Cardiac septum (tissue), 1 donor: ENCODE data around the gene EEF2. TPM values are rescaled to one million over a fixed set of nuclear protein-coding genes. Genes with fewer than 3 reads are reported as not detected.
A peak's percentile ranks its signal among the peaks of the same experiment; 100 is the strongest.
"Not testable (repeated sequence)": the region's sequence is repeated elsewhere in the genome, so short reads cannot be mapped to it uniquely, and the experiment has no call there.

Experiments
- DNase-seq: peaks from one replicate; pipeline ENCODE4 v3.0.0-alpha.2; 2020; ENCODE audit warnings: low spot score
- intact Hi-C: fragments of 100-400 bp; cut with DNase I; formaldehyde crosslinking; loops from one replicate; pipeline ENCODE4 v1.14.0; 2022
- total RNA-seq: library from RNA; stranded (reverse); fragmentation: NEBNext Ultra II Directional; extraction: Animal tissue kit (Norgen Biotek cat#: 25700); gene quantifications from one replicate; pipeline ENCODE4 v1.2.1, GENCODE V29; 2021
- donor health status: DM: no; HTN: no; CAD: no.

EEF2 gene
- total RNA-seq, 1 donor from 2014 or later: 1,625 TPM

DNA sequence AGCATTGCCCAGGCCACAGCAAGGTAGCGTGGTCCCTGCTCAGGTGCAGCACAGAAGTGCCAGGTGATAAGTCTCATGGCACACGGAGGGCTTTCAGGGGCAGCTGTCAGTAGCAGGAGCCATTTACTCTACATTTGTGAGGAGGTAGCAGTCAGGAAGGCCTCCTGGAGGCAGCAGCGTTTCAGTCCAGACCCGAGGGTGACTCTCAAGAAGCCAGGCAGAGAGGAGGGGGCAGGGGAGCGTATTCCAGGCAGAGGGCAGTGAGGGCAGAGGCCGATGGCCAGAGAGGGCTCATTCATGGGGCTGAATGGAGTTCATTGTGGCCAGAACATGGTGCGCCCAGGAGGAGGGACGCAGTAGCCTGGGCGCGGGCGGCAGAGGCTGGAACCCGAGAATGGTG lies 31.2 kb upstream of the EEF2 start:
- DNase-seq: no peak
- intact Hi-C loops: no loop called here

DNA sequence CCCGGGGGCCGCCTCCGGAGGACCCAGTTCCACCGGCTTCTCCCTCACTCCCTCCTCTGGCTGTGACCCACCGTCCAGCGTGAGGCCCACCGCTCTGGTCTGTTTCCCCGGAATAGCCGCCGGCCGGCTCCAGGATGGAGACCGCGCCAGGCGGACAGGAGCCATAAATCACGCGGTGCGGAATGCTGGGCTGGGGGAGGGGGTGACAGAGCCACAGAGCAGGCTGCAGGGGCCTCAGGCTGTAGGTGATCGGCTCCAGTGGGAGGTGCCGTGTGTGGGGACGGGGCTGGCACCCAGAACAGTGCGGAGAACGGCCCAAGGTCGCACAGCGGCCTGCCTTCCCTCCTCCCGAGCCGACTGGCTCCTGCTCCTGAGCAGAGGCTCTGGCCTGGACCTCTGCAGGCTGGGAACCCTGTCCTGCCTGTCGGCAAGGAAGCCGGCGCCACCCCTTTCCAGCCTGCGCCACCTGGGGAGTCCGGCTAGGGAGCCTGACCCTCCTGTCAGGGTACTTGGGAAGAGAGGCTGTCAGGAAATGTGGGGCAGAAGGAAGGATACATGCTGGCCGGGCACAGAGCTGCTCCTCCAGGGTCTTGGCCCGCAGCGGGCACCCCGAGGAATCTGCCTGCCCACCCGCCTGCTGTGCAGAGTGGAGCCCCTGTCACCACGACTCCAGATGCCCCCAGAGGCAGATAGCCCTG lies 30.6 kb upstream of the EEF2 start:
- no peak for DNase-seq
- intact Hi-C loops: no loop called here

DNA sequence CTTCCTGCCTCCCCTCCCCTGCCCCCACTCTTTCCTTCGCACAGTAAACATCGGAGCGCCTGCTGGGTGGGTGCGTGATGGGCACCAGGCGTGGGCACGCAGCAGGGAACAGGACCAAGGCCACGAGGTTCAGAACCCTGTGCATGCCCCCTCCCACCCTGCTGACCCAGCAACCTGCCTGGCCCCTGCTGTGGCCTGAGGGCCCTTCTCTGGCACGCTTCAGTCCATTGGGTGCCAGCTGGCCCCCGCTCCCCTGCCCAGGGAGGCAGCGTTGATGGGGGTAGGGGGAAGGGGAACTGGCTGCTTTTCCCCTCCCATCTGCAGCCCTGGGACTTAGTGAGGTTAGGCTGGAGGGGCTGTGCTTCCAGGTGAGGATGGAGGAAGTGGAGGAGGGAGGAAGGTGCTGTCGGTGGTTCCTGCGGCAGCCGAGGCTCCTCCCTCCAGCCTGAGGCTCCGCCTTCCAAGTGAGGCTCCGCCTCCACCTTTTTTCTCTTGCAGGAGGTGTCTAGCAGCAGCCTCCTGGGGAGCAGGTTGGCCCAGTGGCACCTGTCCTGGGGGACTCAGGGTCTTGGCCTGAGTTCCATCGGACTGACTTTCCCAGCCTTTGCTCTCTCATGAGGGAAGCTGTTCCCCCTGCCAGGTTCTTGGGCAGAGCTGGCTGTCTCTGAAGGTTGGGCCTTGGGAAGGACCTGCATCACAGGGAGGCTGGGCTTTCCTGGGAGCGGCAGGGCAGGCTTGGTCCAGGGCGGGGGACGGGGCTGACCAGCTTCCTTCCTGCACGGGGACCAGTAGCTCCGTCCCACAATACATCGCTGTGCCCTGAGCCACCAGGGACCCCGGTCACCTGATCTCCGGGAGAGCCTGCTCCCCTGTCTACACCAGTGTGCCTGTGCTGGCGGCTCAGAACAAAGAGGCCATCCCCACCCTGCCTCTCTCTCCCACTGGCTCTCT lies 29.6 kb upstream of the EEF2 start:
- intact Hi-C loops: no loop called here
- DNase-seq: no peak

DNA sequence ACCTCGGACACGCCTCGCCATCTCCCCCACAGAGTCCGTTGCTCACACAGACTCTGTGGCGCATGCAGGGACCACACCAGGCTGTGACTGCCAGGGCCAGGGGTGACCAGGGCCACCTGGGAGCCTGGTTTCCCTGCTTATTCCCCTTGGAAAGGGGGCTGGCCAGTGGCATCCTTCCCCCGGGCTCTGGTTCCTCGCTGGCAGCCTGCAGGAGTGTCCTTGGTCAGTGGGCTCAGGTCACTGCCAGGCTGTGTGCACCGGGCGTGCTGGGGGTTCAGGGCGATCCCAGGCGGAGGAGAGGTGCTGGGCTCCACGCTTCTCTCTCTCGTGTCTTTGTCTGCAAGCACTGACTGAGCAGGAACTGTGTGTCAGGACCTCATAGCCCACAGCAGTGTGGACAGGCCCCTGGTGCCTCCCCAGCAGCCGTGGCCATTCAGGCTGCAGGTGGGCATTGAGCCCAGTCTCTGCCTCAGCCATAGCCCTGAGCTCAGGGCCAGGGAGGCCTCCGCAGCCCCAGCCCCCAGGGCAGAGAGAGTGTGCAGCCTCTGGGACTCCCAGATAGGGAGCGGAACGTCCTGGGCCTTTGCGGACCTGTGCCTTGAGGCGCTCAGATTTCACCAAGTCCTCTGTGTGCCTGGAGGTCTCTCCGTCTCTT lies 28.8 kb upstream of the EEF2 start:
- intact Hi-C loops: no loop called here
- no peak for DNase-seq

DNA sequence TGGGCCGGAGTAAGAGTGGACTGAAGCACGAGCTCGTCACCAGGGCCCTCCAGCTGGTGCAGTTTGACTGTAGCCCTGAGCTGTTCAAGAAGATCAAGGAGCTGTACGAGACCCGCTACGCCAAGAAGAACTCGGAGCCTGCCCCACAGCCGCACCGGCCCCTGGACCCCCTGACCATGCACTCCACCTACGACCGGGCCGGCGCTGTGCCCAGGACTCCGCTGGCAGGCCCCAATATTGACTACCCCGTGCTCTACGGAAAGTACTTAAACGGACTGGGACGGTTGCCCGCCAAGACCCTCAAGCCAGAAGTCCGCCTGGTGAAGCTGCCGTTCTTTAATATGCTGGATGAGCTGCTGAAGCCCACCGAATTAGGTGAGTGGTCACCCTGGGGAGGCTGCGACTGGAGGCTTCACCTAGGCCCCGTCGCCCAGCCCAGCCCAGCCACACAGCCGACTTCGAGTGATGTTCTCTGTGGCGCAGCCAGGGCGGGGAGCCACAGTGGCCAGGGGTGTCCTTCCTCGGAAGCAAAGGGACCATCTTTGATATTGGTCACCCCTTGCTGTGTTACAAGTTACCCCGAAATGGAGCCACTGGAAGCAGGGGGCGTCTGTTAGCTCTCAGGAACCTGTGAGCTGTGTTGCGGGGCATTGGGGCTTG lies 27.8 kb upstream of the EEF2 start:
- intact Hi-C loops: no loop called here
- DNase-seq: no peak

DNA sequence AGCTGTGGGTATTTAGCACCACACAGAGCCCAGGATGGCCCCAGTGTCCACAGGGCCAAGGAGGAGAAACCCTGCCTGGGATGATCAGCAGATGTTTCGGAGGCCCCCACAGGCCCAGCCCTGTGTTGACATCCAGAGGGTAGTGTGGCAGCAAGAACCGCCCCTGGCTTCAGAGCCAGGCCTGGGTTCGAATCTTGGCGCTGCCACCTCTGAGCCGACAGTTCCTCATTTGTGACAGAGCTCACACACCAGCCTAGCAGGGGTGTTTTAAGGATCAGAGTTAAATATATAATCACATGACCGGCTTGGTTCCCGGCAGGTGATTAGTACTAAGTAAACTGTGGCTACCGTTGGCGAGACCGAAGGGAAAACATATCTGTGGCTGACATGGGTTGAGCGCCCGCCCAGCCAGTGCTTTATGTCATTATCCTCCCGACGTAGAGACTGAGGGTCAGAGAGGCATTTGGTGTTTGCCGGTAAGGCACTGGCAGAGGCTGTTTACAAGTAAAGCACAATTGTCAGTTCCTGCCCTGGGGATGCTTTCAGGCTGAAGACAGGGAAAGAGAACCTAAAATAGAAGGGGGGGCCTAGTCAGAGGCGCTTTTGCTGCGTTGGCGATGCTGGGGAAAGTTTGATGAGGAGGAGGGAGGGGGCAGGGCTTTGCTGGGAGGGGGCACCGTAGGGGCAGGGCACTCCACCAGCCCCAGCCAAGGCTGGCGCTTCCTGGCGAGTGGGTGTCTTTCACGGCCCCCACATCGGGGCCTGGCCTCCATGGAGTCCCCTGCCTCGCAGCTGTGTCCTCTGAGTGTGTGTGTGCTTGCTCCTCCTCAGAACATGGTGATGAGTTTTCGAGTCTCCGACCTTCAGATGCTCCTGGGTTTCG lies 27.1 kb upstream of the EEF2 start:
- DNase-seq: no peak
- intact Hi-C loops: no loop called here

DNA sequence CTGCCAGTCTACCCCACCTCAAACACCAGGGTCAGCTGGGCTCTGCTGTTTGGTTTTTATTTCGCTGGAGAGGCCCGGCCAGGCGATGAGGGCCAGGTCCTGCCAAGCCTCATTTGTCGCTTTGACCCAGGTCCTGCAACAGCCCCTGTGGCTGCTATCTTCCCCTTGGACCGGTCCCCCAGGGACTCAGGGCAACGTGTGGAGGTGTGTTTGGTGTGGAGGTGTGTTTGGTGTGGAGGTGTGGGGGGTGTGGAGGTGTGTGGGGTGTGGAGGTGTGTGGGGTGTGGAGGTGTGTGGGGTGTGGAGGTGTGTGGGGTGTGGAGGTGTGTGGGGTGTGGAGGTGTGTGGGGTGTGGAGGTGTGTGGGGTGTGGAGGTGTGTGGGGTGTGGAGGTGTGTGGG lies 26.2 kb upstream of the EEF2 start:
- intact Hi-C loops, DNase-seq: not testable (repeated sequence)

DNA sequence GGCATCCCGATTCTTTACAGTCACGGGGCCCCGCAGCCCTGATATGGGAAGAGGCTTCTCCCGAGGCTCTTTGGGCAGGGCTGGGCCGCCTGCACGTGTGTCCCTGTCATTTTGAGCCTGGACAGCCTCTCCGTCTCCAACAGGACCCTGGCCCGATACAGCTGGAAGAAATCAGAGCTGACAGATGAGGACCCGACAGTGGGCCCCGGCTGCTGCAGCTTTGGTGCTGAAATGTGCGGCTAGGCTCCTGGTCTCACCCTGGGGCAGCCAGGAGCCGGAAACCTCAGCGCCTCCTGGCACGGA lies 25.5 kb upstream of the EEF2 start:
- no peak for DNase-seq
- intact Hi-C loops: no loop called here

DNA sequence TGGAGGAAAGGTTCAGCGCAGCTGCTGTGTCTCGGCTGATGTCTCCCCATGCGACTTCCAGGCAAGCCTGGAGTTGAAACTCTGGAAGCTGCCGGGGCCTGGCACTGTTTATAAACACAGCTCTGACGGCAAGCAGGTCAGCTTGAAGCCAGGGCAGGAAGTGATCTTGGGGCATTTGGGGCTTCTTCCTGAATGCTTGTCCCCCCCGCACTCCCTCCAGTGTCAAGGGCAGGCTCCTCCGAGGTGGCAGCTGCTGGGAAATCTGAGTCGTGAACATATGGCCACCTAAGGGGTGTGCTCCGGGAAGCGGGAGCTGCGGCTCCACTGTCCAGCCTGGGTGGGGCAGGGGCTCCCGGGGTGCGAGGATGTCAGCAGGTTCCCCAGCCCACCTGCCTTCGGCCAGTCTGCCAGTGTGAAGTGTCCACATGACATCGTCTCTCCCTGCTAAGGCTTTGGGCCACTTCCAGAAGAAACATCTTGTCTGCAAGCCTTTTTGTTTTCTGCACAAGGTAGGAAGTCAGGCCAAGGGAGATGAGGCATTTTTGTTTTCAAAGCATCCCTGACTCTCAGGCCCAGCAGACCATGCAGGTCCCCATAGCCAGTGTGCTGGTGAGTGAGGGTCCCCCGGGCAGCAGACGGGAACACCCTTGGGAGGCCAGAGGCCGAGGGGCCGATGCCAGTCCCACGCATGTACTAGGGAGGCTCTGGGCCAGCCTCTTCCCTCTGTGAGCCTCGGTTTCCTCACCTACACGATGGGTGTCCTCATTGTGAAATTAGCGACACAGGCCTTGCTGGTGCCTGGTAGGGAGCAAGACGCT lies 24.9 kb upstream of the EEF2 start:
- no peak for DNase-seq
- intact Hi-C loops: loop anchor here (5.0 kb wide), 2 partner anchors 52 to 112 kb away; partner anchors contain the start of gene MAP2K2

DNA sequence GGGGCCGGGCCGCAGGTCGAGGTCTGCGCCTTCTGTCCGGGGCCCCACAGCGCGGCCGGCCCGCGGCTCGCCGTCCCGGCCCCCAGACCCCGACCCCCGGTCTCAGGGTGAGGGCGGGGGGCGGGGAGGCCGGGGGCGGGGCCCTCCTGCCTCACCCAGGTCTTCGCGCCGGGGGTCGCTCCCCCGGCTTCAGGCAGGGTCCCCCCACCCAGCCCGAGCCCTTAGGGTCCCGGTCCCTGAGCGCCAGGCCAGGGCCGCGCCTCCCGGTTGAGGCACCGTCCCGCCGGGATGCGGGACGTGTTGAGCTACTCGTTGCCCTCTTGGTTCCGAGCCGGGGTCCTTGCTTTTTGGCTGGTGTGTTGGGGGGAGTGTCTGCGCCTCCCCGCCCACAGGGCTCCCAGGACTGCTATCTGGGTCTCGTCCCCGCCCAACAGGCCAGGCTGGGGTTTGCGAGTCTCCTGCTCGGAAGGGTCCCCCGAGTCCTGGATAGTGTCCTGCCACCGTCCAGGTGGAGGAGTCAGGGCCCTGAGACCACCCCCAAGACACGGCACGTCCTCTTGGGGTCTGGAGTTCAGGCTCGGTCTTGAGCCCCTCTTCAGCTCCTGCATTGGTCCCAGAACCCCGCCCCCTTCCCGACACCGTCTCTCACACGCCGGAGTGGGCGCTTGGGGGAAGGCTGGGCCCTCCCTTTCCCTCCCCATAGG lies 22.7 kb upstream of the EEF2 start:
- intact Hi-C loops: loop anchor here (1.0 to 5.0 kb wide), 3 partner anchors 23 to 114 kb away; partner anchors contain the start of genes EEF2 and MAP2K2
- DNase-seq: no peak

DNA sequence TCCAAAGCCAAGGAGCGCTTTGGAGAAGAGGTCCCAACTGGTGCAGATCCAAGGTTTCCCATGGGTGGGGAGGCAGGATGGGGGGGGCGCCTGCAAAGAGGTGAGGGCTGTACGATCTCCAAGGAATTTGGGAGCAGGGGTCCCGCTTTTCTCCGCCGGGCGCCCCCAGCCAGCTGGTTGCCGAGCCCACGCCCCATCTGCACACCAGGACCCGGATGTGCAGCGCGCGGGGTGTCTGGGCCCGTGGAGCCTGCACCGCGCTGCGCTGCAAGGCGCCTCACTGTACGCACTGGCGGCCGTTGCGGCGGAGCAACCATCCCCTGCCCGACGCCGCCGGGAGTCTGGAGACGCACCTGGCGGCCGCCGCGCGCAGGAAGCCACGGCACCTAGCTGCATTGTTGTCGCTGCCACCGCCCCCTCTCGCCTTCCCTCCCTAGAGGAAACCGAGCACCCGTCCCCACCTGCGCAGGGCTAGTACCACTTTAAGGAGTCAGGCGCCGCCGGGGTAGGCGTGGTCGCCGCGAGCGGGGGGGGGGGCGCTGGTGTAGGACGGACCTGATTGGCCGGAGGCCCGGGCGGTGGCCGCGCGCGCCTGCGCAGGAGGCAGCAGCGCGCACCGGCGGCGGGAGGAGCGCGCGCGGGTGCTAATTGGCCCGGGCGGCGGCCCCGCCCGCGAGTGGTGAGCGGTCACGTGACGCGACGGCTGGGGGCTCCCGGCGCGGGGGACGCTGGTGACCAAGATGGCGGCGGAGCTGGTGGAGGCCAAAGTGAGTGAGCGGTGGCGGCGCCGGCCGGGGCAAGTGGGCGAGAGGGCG lies 22.0 kb upstream of the EEF2 start, which contains the start of gene PIAS4:
Gene PIAS4 (plus strand): TSS at position 716 of the 815 bp plus-strand sequence. CDS start 25 bp downstream, at position 741.
- intact Hi-C loops: loop anchor here (1.0 to 5.0 kb wide), 3 partner anchors 22 to 115 kb away; partner anchors contain the start of genes EEF2 and MAP2K2
- peak; percentile 97 for DNase-seq

DNA sequence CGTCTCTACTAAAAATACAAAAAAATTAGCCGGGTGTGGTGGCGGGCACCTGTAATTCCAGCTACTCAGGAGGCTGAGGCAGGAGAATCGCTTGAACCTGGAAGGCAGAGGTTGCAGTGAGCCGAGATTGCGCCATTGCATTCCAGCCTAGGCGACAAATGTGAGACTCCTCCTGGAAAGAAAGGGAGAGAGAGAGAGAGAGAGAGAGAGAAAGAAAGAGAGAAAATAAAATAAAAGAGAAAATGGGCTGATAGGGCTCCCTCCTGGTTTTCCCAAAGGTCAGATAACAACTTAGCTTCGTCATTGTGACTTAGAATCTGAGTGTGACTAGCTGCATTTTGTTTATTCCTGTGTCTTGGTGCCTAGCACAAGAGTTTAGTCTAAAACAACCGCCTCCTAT lies 20.2 kb upstream of the EEF2 start:
- intact Hi-C loops: loop anchor here (5.0 kb wide), 2 partner anchors 57 to 117 kb away; partner anchors contain the start of gene MAP2K2
- not testable (repeated sequence) for DNase-seq

DNA sequence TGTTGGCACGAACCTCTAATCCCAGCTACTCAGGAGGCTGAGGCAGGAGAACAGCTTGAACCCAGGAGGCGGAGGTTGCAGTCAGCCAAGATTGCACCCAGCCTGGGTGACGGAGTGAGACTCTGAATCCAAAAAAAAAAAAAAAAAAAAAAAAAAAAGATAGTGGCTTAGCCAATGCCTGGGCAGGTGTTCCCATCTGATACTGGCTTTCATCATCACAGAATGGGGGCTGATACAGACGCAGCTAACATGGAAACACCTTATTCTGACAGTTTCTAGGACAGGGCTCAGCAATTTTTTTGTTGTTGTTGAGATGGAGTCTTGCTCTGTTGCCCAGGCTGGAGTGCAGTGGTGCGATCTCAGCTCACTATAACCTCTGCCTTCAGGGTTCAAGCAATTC lies 15.5 kb upstream of the EEF2 start:
- DNase-seq, intact Hi-C loops: not testable (repeated sequence)

DNA sequence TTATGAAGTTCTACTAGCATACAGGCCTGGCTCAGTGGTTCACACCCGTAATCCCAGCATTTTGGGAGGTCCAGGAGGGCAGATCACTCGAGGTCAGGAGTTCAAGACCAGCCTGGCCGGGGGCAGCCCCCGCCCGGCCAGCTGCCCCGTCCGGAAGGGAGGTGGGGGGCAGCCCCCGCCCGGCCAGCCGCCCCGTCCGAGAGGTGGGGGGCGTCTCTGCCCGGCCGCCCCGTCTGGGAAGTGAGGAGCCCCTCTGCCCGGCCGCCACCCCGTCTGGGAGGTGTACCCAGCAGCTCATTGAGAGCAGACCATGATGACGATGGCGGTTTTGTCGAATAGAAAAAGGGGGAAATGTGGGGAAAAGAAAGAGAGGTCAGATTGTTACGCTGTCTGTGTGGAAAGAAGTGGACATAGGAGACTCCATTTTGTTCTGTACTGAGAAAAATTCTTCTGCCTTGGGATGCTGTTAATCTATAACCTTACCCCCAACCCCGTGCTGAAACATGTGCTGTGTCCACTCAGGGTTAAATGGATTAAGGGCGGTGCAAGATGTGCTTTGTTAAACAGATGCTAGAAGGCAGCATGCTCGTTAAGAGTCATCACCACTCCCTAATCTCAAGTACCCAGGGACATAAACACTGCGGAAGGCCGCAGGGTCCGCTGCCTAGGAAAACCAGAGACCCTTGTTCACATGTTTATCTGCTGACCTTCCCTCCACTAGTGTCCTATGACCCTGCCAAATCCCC lies 13.6 kb upstream of the EEF2 start:
- DNase-seq, intact Hi-C loops: not testable (repeated sequence)

DNA sequence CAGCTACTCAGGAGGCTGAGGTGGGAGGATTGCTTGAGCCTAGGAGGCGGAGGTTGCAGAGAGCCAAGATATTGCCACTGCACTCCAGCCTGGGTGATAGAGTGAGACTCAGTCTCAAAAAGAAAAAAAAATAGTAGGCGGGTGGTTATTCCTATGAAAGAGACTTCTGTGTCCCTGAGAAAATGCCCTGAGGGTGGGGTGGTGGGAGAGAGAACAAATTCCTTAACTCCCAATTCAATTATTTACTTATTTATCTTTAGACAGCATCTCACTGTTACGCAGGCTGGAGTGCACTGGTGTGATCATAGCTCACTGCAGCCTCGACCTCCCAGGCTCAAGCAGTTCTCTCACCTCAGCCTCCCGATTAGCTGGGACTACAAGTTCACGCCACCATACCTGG lies 10.3 kb upstream of the EEF2 start:
- intact Hi-C loops: no loop called here
- DNase-seq: no peak

DNA sequence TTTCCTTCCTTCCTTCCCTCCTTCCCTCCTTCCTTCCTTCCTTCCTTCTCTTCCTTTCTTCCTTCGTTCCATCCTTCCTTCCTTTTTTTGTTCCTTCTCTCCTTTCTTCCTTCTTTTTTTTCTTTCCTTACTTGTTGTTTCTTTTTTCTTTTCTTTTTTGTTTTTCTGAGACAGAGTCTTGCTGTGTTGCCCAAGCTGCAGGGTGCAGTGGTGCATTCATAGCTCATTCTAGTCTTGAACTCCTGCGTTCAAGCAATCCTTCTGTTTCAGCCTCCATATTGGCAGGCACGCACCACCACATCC lies 5.5 kb upstream of the EEF2 start:
- no peak for DNase-seq
- intact Hi-C loops: no loop called here
